CD4-positive, alpha-beta T cell treated with Interleukin-21 for 1 hour (primary cell): ENCODE data around the gene CSMD2.

Experiments used
- DNase-seq: peaks from one replicate; pipeline ENCODE4 v3.0.0-alpha.2; 2020

Gene CSMD2

DNA sequence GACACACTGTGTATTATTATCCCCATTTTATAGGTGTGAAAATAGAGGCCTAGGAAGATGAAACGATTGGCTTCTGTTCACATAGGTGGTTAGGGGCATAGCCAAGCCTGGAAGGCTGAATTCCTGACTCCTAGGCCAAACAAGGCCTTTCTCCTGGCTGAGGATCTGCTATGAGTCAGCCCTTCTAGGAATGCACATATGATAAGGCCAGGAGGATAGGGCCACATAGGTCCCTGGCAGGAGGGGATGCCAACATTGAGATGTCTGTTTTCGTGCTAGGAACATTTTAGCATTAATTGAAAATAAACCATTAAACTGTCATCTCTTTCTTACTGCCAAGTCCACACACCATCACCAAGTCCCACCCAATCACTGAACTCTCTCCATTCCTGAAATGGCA, 9.2 kb downstream of the CSMD2 start:
- DNase-seq: no peak

DNA sequence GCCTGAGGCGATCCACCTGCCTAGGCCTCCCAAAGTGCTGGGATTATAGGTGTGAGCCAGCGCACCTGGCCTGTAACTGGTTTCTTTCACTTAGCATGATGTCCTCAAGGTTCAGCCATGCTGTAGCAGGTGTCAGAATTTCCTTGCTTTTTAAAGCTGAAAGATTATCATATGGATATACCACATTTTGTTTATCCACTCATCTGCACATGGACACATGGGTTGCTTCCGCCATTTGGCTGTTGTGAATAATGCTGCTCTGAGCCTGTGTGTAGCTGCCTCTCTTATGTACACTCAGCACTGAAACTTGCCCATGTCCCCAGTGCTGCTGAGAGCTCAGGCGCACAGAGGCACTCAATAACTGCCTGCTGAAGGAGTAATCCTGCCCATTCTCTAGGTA, 11.8 kb downstream of the CSMD2 start:
- no peak for DNase-seq

DNA sequence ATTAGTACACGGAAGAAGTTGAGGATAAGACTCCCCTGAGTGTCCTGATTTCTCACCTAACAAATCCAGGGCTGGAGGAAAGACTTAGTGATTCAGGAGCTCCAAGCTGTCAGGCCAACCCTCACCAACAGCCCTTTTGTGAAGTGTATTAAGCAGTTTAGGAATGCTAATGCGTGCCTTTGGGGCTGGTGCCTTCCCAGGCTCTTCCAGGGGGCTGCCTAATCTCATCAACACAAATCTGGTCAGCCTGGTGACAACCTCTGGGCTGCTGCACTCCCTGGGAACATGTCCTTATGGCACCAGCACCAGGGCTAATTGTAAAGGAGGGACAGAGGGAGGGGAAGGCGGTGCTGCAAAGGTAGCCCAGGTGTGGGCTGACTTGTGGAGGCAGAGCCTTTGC, 15.5 kb downstream of the CSMD2 start:
- DNase-seq: no peak

DNA sequence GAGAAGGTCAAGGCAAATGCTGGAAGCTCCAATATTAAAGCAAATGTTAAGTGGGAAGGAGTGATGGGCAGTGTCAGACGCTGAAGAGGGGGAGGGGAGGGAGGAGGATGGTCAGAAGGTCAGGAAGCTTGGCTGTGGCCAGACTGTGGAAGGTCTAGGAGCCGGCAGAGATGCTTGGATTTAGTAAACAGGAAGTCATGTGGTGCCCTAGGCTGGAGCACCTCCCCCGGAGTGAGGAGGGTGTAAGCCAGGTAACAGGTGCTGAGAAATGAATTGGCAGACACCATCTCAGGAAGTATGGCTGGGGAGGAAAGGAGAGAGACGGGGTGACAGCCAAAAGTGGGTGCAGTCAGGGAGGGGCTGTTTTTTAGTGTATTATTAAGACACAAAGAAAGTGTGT, 17.7 kb downstream of the CSMD2 start:
- no peak for DNase-seq

DNA sequence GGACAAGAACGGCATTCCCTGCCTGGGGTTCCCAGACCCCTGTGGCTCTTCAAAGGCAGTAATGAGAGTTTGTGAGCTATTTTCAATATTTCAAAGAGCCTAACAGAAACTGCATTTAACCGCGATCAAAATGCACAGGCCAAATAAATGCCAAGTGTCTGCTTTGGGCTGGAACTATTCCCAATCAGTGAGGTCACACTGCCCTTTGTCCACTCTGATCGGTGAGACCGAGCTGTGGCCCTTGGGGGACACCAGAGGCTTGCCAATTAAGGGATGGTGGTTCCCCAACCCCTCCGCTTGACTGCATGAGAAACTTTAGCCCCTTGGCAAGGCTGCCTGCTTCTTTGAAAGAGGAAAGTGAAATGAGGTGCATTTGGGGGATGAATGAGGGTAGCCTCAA, 20.3 kb downstream of the CSMD2 start:
- no peak for DNase-seq

DNA sequence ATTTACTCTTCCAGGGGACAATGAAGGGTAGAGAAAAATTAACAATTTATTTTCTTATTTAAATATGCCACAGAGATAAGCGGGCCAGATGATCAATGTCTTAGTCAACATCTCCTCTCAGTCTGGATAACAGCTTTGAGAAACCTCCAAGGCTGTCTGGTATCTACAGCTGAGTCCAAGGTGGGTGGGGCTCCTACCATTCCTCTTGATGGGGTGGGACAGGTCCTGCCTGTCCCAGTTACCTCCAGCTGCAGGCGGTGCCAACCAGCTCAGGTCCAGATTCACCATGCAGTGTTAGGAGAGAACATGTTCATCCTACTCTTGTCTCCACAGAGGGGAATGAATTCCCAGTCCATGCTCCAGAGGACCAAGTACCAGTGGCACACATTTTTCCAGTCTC, 21.1 kb downstream of the CSMD2 start:
- no peak for DNase-seq

DNA sequence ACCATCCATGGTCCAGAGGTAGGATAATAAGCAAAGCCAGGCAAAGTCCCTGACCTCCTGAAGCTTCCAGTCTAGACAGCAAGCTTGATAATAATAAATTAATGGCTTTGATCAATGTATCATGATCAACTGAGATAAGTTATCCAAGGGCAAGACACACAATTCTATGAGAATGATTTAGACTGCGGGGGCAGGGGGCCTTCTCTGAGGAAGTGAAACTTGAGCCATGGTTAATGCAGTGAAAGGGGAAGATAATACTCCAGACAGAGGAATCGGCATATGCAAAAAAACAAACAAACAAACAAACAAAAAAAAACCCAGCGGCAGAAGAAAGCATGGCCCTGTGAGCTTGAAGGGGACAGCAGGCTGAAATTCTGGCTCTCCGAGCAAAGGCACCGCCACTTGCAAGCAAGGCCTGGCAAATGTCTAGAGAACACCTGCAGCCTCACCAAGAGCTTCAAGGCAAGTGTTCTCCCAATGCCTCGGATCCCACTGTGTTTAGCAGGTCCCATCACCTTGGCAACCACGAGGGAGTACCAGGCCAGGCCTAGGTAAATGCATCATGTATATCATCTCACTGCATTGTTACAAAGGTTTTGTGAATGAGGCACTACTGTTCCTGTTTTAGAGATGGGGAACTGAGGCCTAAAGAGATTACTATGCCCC, 24.9 kb downstream of the CSMD2 start:
- no peak for DNase-seq

DNA sequence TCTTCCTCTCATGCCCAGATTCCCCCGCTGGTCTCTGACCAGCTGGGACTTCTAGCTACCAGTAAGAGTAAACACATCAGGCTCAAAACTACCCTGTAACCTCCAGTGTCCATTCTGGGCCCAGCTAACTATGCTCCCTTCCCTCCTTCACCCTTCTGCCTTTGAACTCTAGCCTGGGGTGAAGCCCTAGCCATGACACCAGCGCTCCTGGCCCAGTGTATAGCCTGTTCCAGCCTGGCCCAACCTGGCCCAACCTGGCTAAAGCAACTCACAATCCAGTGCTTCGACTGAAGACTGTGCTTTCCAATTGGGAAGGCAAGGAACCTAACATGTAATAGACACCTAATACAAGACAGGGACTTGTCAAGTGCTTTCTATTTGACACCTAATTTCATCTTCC, 27.6 kb downstream of the CSMD2 start:
- no peak for DNase-seq

DNA sequence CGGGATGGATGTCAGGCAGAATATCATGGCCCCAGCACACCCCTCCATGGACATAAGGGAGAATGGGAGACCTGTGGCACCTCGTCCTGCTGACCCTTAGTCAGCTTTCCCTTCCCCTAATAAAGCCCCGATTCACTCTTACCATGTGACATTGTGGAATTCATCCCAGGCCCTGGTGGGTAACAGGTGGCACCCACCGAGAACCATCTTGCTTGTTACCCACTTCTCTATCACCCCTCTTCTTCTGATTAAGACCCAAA, 32.9 kb downstream of the CSMD2 start:
- no peak for DNase-seq

DNA sequence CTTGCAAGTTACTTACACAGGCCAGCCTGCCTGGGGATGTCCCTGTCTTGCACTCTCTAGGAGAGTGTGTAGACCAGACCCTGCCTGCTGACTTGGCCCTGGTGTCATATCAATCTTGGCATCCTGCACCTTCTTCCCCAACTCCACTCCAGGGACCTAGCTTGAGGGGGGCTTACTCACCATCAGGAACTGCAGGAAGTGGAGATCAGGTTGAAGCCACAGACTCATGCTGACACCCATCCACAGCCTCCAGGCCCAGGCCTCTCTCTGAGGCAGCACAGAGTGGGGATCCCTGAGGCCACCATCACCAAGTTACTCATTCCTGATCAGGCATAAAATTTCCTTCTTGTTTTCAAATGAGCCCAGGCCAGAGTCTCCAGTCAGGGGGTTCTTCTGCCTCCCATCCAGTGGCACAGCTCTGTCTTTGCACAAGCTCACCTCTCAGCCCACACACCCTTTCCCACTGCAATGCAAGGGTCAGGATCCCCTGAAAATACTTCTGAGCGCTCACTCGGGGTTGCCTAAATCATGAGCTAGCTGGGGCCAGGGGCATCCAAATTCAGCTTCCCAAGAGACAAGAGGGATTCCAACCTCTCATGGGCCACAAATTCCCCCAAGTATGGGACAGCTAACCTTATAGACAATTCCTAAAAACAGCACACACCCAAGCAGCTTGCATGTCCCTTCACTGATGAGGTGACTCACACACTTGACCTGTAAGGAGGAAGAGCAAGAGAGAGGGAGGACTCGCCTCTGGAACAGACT, 33.5 kb downstream of the CSMD2 start:
- no peak for DNase-seq

DNA sequence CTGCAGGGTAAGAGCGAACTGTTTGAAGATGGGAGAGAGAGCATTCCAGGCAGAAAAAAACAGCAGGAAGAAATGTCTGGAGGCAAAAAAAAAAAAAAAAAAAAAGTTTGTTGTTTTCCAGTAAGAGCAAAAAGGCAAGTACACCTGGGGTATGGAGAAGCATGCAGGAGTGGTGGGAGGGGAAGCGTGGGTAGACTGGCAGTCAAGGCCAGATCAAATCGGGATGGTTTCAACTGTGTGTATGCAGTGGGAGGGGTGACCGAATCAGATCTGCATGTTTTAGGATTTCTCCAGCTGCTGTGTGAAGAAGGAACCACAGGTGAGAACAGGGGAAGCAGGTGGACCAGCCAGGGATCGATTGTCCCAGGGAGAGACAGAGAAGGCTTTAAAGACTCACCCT, 34.7 kb downstream of the CSMD2 start:
- no peak for DNase-seq

DNA sequence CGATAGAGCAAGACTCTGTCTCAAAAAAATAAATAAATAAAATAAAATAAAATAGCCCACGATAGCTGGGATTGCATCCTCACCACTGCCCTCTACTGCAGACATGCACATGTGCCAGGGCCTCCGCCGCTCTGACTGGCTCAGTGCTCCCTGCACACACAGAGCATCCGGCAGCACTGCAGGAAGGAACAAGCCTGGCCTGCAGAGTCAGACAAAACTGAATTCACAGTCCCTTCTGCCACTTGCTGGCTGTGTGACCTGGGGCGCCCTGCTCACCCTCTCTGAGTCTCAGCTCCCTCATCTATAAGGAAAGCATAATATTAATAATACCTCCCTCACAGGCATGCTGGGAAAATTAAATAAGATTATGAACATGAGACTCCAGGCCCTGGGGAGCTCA, 35.4 kb downstream of the CSMD2 start:
- no peak for DNase-seq

DNA sequence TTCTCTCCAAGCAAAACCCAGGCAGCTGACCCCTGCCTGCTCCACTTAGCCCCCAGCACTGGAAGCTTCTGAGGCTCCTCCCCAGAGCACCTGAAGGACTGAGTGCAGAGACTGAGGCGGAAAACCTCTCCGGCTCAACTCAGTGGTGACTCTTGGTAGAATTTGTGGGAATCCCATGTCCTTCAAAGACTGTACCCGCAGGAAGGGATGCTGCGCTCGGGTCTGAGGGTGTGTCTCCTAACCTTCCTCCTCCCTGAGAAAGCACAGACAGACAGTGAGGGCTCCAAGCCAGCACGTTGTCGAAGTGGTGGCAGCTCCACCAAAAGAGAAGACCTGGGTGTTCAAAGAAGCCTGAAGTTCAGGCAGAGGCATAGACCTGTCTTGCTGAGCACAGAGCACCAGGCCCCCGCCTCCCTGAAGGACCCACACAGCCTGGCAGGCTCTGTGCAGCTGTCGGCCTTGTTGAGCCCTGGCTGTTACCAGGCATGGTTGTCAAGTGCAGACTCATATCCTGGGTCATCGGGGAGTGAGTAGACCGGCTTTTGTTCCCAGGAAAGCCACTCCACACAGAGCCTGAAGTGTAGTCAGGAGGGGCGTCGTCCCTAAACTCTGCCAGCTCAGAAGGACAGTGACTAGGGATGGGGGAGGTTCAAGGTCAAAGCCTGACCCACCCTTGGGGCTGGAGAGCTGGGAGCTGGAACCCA, 36.7 kb downstream of the CSMD2 start:
- DNase-seq: no peak

DNA sequence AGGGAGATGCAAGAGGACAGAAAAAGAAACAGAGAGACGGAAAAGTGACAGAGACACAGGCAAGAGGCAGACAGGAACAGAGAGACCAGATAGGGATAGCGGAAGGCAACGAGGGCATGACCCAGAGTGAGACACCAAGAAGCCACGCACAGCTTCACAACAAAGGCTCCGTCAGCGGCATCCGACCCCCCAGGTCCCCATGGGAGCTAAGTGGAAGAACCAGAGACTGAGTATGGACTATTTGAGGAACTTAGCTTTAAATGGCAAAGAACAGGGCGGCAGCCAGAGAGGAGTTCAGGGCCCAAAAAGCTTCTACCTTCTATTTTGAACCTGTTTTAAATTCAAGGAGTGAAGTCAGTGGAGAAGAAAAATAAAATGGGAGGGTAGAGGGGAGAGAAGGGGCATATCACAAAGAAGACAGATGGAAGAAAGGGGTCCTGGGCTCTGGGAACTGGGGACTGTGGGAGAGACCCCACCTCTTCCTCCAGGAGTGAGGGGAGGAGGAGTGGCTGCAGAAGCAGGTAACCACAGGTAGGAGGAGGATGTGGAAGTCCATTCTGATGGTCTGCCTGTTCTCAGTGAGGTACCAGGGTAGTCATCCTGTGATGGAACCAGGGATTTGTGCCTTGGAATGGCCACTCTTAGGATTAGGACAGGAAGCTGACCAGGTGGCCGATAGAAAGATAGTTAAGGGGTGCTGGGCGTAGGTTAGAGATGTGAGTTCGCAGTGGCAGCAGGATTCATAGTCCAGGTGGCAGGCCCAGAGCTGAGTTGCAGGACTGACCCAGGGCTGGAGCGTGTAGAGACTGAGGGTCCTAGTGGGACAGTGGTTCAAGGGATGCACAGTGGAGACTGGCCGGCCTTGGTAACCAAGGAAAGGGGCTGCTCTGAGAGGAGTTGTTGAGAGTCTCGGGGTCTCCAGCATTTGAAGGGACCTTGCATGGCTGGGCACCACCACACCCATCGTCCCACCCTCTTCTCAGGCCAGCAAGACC, 37.7 kb downstream of the CSMD2 start:
- DNase-seq: no peak

DNA sequence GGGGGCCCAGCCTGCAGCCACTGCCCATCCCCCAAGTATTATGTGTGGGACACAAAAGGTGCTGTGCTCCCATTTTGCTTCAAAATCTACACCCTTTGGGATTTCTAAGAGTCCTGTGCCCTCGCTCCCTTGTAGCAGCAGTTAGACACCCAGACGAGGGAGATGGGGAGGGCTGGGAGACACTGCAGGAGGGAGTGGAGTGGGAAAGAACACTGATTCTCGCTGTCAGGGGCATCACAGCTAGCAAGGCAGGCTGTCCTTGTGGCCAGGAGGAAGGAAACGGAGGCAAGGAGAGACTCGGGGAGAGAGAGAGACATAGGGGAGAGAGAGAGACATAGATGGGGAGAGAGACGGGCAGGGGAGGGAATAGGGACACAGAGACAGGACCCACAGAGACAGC, 38.5 kb downstream of the CSMD2 start:
- DNase-seq: no peak

DNA sequence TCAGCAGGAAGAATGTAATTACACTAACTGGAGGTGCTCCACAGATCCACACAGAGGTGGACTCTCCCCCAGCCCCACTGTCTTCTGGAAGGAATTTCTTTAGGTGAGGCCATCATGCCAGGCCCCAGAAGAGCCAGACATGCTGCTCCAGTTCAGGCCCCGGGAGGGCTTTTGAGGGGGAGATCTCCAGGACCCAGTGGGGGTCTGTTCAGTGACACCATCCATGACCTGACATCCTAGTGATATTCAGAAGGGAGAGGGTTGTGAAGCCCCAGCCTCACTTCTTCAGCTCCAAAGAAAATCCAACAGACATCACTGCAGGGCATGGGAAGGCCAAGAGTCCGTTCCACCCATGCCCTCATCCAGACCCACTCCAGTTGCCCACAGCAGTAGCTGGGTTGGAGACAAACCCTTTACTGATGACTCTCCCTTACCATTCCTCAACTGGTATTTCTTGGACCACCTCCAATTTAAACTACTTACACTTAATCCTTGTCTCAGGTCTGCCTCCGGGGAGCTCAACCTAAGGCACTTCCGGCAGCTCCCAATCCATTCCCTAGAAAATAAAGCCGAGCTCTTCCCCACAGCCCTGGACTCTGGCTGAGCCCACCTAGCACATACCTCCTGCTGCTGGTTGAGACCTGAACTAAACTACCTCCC, 39.2 kb downstream of the CSMD2 start:
- DNase-seq: no peak

DNA sequence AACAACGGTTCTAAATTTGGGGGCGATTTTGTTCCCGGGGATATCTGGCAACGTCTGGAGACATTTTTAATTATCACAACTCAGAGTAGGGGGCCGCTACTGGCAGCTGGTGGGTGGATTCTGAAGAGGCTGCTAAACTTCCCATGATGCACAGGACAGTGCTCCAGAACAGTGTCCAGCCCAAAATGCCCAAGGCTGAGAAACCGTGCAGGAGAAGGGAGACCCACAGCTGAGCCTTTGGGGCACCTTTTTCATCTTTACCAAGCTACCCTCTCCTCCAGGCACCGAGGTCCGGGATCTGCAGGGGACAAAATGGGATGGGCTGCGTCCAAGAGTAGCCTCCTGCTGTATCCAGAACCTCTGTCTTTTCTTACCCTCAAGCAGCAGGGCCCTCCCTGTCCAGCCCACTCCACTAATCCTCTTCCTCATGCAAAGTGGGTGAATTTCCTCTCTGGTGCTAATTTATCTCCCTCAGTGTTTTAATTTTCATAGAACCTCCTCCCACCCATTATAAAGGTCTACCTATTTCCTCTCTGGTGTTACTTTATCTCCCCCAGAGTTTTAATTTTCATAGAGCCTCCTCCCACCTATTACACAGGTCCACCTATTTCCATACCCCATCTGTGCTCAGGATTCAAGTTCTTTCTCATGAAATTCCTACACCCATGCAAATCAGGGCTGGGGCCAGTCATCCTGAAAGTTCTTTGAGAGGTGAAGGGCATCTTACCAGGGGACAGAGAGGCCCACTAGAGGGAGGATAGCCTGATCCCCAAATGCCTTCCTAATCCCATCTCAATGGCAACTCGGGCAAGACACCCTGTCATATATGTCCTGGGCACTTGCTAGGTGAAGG, 42.7 kb downstream of the CSMD2 start:
- no peak for DNase-seq

DNA sequence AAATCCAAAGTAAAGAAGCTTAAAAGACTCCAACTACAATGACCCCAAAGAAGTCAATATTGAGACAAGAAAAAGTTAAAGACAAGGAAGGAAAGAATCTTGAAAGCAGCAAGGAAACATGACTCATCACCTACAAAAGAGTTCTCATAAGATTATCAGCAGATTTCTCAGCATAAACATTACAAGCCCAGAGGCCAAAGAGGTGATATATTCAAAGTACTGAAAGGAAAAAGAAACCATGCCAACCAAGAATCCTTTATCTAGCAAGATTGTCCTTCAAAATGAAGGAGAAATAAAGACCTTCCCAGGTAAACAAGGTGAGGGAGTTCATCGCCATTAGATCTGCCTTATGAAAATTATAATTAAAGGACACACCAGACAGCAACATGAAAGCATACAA, 49.8 kb downstream of the CSMD2 start:
- no peak for DNase-seq

DNA sequence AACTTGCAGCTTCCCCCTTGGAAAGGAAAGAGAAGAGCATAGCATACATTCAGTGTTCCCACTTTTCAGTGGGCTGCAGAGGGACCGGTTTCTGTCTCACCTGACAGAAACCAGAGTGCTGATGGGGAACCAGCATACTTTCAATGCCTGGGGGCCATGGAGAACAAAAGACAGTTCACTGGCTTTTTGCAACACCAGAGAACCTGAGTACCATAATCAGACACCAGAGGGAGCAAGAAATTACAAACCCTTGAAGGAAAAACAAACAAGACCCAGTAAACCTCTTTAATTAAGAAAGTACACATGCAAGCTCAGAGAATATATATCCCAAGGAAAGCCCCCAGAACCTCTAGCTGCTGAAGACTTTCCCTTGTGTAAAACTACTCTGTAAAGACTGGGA, 51.1 kb downstream of the CSMD2 start:
- DNase-seq: no peak

DNA sequence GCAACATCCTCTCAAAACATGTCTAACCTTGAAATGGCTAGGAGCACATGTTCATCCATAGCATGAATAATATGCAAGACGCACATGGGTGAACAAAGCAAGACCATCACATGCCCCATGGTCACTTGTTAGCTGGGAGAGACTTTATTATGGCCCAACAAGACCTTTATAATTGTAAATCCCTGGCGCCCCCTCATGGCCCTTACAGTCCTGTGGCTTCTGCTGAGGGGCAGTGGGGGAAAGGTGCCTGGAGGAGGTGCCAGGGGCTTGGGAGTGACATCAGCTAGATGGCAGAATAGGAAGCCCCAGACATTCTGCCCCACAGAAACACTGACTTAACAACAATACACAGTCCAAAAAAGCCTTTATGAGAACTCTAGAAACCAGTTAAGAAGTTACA, 51.7 kb downstream of the CSMD2 start:
- no peak for DNase-seq

DNA sequence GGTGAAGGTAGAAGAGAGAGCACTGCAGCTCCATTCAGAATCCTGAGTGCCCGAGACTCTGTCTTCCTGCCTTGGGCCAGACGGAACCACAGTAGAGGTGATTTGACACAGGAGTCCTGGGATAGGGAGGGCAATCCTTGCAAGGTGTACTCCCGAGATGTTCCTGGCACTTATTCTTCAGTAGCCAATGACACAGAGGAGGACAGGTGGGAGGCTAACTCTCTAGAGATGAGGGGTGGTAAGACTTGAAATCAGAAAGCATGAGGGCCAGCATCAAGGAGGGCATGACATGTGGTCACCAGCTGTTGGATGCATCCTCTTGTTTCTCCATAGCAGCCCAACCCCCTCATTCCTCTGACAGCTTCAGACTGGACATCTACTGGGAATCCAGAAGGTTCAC, 56.3 kb downstream of the CSMD2 start:
- no peak for DNase-seq

DNA sequence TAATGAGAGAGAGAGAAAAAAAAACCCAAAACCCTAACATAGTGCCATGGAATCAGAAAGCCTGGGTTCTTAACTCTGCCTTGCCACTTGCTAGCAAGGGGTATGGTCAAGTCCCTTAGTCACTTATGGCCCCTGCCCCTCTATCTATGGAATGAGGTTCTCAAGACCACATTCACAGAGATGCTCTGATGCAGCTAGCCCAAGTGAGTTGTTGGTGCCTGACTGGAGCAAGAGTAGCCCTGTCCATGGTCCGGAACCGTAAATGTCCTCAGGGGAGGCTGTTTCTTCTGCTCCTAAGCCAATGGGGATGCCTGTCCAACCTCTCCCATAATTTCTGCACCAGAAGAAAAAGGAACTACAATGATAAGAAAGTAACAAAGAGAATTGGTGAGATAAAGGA, 56.8 kb downstream of the CSMD2 start:
- DNase-seq: no peak
